Liver (tissue), 9 donors: Measurements from ENCODE around the gene ARMC9. TPM values are rescaled to one million over a fixed set of nuclear protein-coding genes. Genes with fewer than 3 reads are reported as not detected.
"Not testable (repeated sequence)": the region's sequence is repeated elsewhere in the genome, so short reads cannot be mapped to it uniquely, and the experiment has no call there.

Experiments used
- DNase-seq: peaks from one replicate; pipeline ENCODE4 v3.0.0-alpha.2; 2017; ENCODE audit warnings: low spot score
- H3K27ac ChIP-seq, 2 donors: one replicate each; pipeline ENCODE4 v1.7.0; 2013; ENCODE audit warnings: inconsistent platforms in 2 of 2, low read length in 2 of 2, control low read depth in 1 of 2, low read depth in 1 of 2, mild to moderate bottlenecking in 1 of 2
- H3K27me3 ChIP-seq, 4 donors: one replicate each; pipeline versions ENCODE4 v1.6.1 to v1.7.0; 2013; ENCODE audit warnings: low read length in 3 of 4, inconsistent platforms in 1 of 4, mild to moderate bottlenecking in 1 of 4, moderate library complexity in 1 of 4; ENCODE audit not compliant: control insufficient read depth in 4 of 4, insufficient read depth in 4 of 4
- H3K36me3 ChIP-seq, 4 donors: one replicate each; pipeline versions ENCODE4 v1.6.1 to v1.7.0; 2013; ENCODE audit warnings: low read length in 3 of 4, mild to moderate bottlenecking in 3 of 4, low read depth in 1 of 4, moderate library complexity in 1 of 4; ENCODE audit not compliant: control insufficient read depth in 4 of 4, insufficient read depth in 3 of 4
- H3K4me1 ChIP-seq, 4 donors: one replicate each; pipeline versions ENCODE4 v1.6.1 to v1.7.0; 2013; ENCODE audit warnings: low read length in 3 of 4, mild to moderate bottlenecking in 3 of 4, moderate library complexity in 1 of 4; ENCODE audit not compliant: control insufficient read depth in 4 of 4, insufficient read depth in 4 of 4
- H3K4me3 ChIP-seq, 3 donors: one replicate each; pipeline versions ENCODE4 v1.6.1 to v1.7.0; 2013; ENCODE audit warnings: low read length in 3 of 3, control low read depth in 1 of 3, low read depth in 1 of 3, mild to moderate bottlenecking in 1 of 3
- H3K9ac ChIP-seq, 2 donors: one replicate each; pipeline ENCODE4 v1.7.0; 2013; ENCODE audit warnings: low read length in 2 of 2, mild to moderate bottlenecking in 2 of 2, moderate library complexity in 2 of 2, control low read depth in 1 of 2, low read depth in 1 of 2
- H3K9me3 ChIP-seq, 4 donors: one replicate each; pipeline versions ENCODE4 v1.6.1 to v1.7.0; 2013; ENCODE audit warnings: low read length in 3 of 4; ENCODE audit not compliant: control insufficient read depth in 4 of 4
- ATF3 ChIP-seq: IDR thresholded peaks from 2 replicates; pipeline ENCODE4 v1.6.1; 2016; ENCODE audit warnings: antibody characterized with exemption
- CTCF ChIP-seq: fragments of 150-350 bp; IDR thresholded peaks from 2 replicates; pipeline ENCODE4 v1.5.1; 2017; ENCODE audit warnings: improper control_type of control experiment, low read depth, low read length; ENCODE audit not compliant: missing input control
- EGR1 ChIP-seq, 2 donors: IDR thresholded peaks; 2 replicates each; pipeline ENCODE4 v1.6.1; 2016 to 2018; ENCODE audit warnings: antibody characterized with exemption in 2 of 2, low read depth in 2 of 2
- FOXA1 ChIP-seq: IDR thresholded peaks from 2 replicates; pipeline ENCODE4 v1.6.1; 2016; ENCODE audit warnings: antibody characterized with exemption
- FOXA2 ChIP-seq: IDR thresholded peaks from 2 replicates; pipeline ENCODE4 v1.6.1; 2016; ENCODE audit warnings: antibody characterized with exemption
- GABPA ChIP-seq, 2 donors: IDR thresholded peaks in 1 of 2; conservative IDR thresholded peaks in 1 of 2; 2 replicates each; pipeline ENCODE4 v1.6.1; 2016; ENCODE audit warnings: antibody characterized with exemption in 2 of 2, mild to moderate bottlenecking in 1 of 2, moderate library complexity in 1 of 2
- HNF4A ChIP-seq, 2 donors: conservative IDR thresholded peaks; 2 replicates each; pipeline ENCODE4 v1.6.1; 2016; ENCODE audit warnings: antibody characterized with exemption in 2 of 2, mild to moderate bottlenecking in 2 of 2
- HNF4G ChIP-seq: IDR thresholded peaks from 2 replicates; pipeline ENCODE4 v1.6.1; 2016; ENCODE audit warnings: antibody characterized with exemption
- JUND ChIP-seq, 2 donors: IDR thresholded peaks; 2 replicates each; pipeline ENCODE4 v1.6.1; 2016; ENCODE audit warnings: antibody characterized with exemption in 2 of 2
- MAX ChIP-seq: IDR thresholded peaks from 2 replicates; pipeline ENCODE4 v1.6.1; 2016; ENCODE audit warnings: antibody characterized with exemption
- NR2F2 ChIP-seq: IDR thresholded peaks from 2 replicates; pipeline ENCODE4 v1.6.1; 2016; ENCODE audit warnings: antibody characterized with exemption
- RAD21 ChIP-seq, 2 donors: IDR thresholded peaks; 2 replicates each; pipeline ENCODE4 v1.6.1; 2016; ENCODE audit warnings: antibody characterized with exemption in 2 of 2, mild to moderate bottlenecking in 2 of 2
- REST ChIP-seq: IDR thresholded peaks from 2 replicates; pipeline ENCODE4 v1.6.1; 2016; ENCODE audit warnings: antibody characterized with exemption, mild to moderate bottlenecking
- RXRA ChIP-seq, 2 donors: IDR thresholded peaks; 2 replicates each; pipeline ENCODE4 v1.6.1; 2017 to 2018; ENCODE audit warnings: antibody characterized with exemption in 2 of 2, mild to moderate bottlenecking in 1 of 2
- SP1 ChIP-seq: IDR thresholded peaks from 2 replicates; pipeline ENCODE4 v1.6.1; 2018; ENCODE audit warnings: antibody characterized with exemption, mild to moderate bottlenecking
- TAF1 ChIP-seq: conservative IDR thresholded peaks from 2 replicates; pipeline ENCODE4 v1.6.1; 2016; ENCODE audit warnings: antibody characterized with exemption, mild to moderate bottlenecking
- YY1 ChIP-seq: IDR thresholded peaks from 2 replicates; pipeline ENCODE4 v1.6.1; 2016; ENCODE audit warnings: antibody characterized with exemption, mild to moderate bottlenecking
- ZBTB33 ChIP-seq: IDR thresholded peaks from 2 replicates; pipeline ENCODE4 v1.6.1; 2016; ENCODE audit warnings: antibody characterized with exemption
- WGBS: extraction: QIAGEN DNeasy Blood & Tissue Kit; methylation state at CpG from one replicate; pipeline ENCODE4 v1.1.7; 2013; 5-methylcytosine and 5-hydroxymethylcytosine counted together
- polyA plus RNA-seq, 2 donors: library from polyadenylated mRNA; stranded (reverse) in 1 of 2; unstranded in 1 of 2; fragments of 200-250 nt in 1 of 2; fragments of >200 nt in 1 of 2; fragmentation: Nextera tagmentation in 1 of 2; extraction: Ambion mirVana in 1 of 2; gene quantifications; one replicate each; pipeline versions ENCODE4 v1.2.1 to v1.2.3, GENCODE V29; 2013 to 2015
- total RNA-seq, 2 donors: library from RNA; depleted of rRNA; stranded (reverse); fragments of >200 nt; gene quantifications; one replicate each; pipeline ENCODE4 v1.2.3, GENCODE V29; 2014
- donor health status: healthy.
- donor health status: healthy.
- donor health status: healthy.
- donor health status: healthy.
- donor health status: healthy.

The ARMC9 gene
- total and polyA plus RNA-seq, 4 donors: 1.1 to 2.3 (median 1.8) TPM

GRCh38 chr2:231193216-231193615 lies 5.2 kb upstream of the ARMC9 start:
- WGBS: 90% methylated on average over 3 of the region's 3 CpGs

GRCh38 chr2:231196592-231196991 lies 1.8 kb upstream of the ARMC9 start:
- Histone ChIP-seq H3K4me3 (no peak overlapping the region), H3K27ac (no peak overlapping the region), H3K27me3 (no peaks in the 10 kb centered on the region), H3K9me3 (no peaks in the 10 kb centered on the region), H3K36me3 (no peaks in the 10 kb centered on the region), H3K4me1 (peaks cover 0 to 14% (median 9%) of the 10 kb centered on the region in 4 donors), H3K9ac (no peak overlapping the region)
- no peak for DNase-seq
- TF ChIP-seq ATF3: no peak
- no peak for TF ChIP-seq REST
- no peak for TF ChIP-seq NR2F2
- no peak for TF ChIP-seq CTCF
- TF ChIP-seq HNF4G: no peak
- no peak for TF ChIP-seq FOXA1
- no peak for TF ChIP-seq EGR1 (IDR thresholded peaks at IDR 0.05; ENCODE audit: low read depth in 2 of 2)
- no peak for TF ChIP-seq YY1
- TF ChIP-seq HNF4A (conservative IDR thresholded peaks at IDR 0.05): no peak
- TF ChIP-seq RXRA (IDR thresholded peaks at IDR 0.05): no peak
- TF ChIP-seq MAX: no peak
- TF ChIP-seq SP1: no peak
- TF ChIP-seq JUND (IDR thresholded peaks at IDR 0.05): no peak
- TF ChIP-seq GABPA (IDR thresholded peaks at IDR 0.05 in 1 of 2, conservative IDR thresholded peaks at IDR 0.05 in 1 of 2): no peak
- no peak for TF ChIP-seq TAF1
- TF ChIP-seq ZBTB33: no peak
- no peak for TF ChIP-seq RAD21 (IDR thresholded peaks at IDR 0.05)
- 85% methylated on average over 5 of the region's 5 CpGs for WGBS

More at GRCh38 chr2:231193216-231193615, 5.2 kb upstream of the ARMC9 start:
- no peaks in the 10 kb centered on the region for H3K27me3 ChIP-seq
- no peak for TF ChIP-seq CTCF
- TF ChIP-seq FOXA1: no peak
- TF ChIP-seq FOXA2: no peak
- H3K27ac ChIP-seq: no peak overlapping the region
- peaks cover 2 to 17% (median 10%) of the 10 kb centered on the region in 4 donors for H3K4me1 ChIP-seq
- no peak for DNase-seq
- no peak overlapping the region for H3K9ac ChIP-seq
- no peaks in the 10 kb centered on the region for H3K9me3 ChIP-seq
- no peaks in the 10 kb centered on the region for H3K36me3 ChIP-seq
- no peak overlapping the region for H3K4me3 ChIP-seq

- not testable (repeated sequence) for H3K27me3 ChIP-seq, DNase-seq, H3K27ac ChIP-seq, H3K36me3 ChIP-seq, H3K9ac ChIP-seq, H3K4me3 ChIP-seq, H3K9me3 ChIP-seq
- H3K4me1 ChIP-seq: peaks cover 0 to 14% (median 9%) of the 10 kb centered on the region in 4 donors
- 94% methylated on average over 7 of the region's 7 CpGs for WGBS
Measured at GRCh38 chr2:231197196-231197595, 1.2 kb upstream of the ARMC9 start.
